Stimulated activated CD4-positive, alpha-beta T cell treated with anti-CD3 and anti-CD28 coated beads, Interleukin-15, amount 100 ng/mL, for 48 hours (primary cell): ENCODE measurements around the gene NTMT2.

Source experiments
- DNase-seq, 2 donors: peaks; one replicate each; pipeline ENCODE4 v3.0.0-alpha.2; 2020; ENCODE audit warnings: low read depth in 2 of 2

NTMT2 gene

DNA sequence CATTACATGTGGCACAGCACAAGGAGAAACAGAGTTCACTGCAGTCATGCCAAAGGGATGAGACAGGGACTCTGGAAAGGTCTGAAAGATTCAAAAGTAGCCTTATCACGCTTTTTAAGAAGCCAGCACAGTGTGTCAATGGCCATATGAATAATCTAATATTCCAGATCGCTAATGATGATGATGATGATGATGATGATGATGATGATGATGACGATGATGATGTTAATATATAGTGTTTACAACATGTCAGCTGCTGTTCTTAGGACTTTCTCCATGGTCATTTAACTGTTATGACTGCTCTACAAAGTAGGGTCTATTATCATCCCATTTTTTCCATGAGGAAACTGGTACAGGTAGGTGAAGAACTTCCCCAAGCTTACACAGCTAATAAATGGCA is 64.4 kb downstream of the NTMT2 start:
- DNase-seq = no peak

DNA sequence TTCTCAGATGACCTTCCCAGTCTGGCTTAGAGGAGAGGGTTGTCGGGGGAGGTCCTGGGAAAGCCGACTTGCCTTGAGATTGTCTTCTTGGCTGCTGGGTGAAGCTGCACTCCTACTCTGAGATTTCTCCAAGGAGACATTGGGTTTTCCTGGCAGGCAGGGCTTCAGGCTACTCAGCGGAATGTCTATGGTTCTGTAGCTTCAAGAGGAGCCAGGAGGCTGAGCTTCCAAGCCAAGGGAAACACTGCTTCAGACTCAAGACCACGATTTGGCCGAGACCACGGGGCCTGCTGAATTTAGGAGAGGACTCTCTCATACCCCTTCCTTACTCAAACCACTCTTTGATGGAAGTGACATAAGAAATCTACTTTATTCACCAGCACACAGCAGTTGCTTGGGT is 67.8 kb downstream of the NTMT2 start:
- no peak for DNase-seq

DNA sequence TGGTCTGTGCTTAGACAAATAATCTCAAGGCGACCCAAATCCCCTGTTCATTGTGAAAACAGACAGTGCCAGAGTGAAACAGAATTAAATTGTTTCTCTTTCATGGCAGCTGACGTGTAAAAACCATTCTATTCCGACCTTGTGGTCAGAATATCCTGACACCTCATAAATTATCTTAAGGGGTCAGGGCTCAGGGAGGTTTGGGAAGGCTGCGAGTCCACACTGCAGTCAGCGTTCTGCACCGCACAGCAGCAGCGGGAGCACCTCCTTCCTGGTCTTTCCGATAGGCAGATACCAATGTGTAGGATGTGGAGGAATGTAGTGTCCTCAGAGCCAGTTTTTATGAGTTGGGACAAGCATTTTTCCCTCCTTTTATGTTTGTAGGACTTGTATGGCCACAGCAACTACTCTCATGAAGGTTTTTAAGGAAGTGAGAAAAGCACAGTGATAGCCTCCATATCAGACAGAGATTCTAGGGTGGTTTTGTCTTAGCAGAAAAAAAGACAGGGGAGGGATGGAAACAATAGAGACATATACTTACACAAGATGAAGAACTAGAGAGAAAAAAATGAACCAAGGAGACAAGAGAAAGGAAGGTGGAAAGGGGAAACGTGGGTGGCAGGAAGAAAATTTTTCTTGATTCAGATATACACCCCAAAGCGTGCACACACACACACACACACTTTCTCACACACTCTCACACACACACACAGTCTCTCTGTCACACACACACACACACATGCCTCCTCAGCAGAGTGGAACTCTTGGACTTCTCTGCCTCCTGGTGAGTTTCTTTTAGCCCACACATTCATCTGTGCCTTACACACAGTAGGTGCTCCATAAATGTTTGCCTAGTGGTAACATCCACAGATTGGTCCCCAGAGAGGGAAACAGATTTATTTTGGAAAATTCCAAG is 68.6 kb downstream of the NTMT2 start:
- no peak for DNase-seq

GRCh38 chr1:170215072-170215885 is 69.5 kb downstream of the NTMT2 start:
- no peak for DNase-seq

DNA sequence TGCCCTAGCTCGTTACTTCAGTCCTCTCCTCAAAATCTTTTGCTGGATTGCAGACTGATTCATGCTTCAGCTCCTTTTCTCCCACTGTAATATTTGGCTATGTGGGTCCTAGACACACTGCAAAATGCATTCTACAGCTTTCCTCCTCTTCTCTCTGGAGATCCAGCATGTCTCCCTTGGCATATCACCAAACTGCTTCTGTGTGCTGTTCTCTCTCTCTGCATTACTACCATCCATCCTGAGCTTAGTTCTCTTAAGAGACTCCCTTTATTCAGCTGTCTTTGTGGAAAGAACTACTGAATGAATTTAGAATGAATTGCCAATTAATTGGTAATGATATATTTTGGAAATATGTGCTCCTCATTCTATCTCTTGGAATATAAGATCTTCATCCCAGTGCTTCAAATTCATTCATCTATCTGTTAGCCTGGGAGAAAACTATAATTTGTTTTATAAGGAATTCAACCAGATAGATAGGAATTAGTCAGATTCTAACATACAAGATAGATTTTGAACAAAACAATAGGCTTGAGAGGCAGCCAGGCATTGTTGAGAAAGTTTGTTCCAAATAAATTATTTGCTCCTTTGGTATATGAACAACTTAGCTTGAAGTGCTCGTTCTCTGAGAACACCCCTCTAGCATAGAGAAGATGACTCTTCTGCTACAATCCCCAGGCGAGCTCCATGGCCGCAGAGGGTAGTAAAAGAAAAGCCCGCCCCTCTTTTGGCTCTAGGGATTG is 71.9 kb downstream of the NTMT2 start:
- no peak for DNase-seq

DNA sequence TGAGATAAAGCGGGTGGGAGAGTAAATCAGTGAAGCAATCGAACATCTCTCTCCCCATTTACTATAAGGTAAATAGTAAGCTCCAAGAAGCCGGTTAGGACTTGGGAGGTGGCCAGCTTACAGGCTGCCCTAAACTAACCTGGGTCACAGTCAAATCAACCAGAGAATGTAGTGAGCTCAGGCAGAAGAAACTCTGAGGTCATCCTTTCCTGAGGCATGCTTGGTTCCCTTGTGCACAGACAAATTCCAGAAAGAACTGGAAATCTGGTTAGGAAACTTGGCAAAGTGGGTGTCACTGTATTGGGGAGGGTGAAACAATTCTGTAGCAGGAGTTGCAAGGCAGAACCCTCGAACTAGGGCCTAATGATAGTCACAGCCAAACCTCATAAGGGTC is 72.5 kb downstream of the NTMT2 start:
- DNase-seq = no peak
